T-helper 1 cell treated with Interleukin-12 subunit alpha and Interleukin-12 subunit beta and Interleukin-4 antibody, amounts not matched to agents 30 μg/mL and 1 μg/mL, for 36 hours (primary cell): Measurements from ENCODE around the gene CDH16.

Source experiments
- H3K27ac Mint-ChIP-seq: one replicate; pipeline ENCODE4 v1.8.0; 2021; ENCODE audit warnings: mild to moderate bottlenecking, mixed read lengths
- H3K27me3 Mint-ChIP-seq: one replicate; pipeline ENCODE4 v1.8.0; 2021; ENCODE audit warnings: low read depth, mixed read lengths
- H3K36me3 Mint-ChIP-seq: one replicate; pipeline ENCODE4 v1.8.0; 2021; ENCODE audit warnings: low read depth, mixed read lengths
- H3K4me1 Mint-ChIP-seq: one replicate; pipeline ENCODE4 v1.8.0; 2021; ENCODE audit warnings: low read depth, mixed read lengths
- H3K4me3 Mint-ChIP-seq: one replicate; pipeline ENCODE4 v1.8.0; 2021; ENCODE audit warnings: mild to moderate bottlenecking, moderate library complexity, mixed read lengths
- H3K9me3 Mint-ChIP-seq: one replicate; pipeline ENCODE4 v1.8.0; 2021; ENCODE audit warnings: mixed read lengths

The CDH16 gene

DNA sequence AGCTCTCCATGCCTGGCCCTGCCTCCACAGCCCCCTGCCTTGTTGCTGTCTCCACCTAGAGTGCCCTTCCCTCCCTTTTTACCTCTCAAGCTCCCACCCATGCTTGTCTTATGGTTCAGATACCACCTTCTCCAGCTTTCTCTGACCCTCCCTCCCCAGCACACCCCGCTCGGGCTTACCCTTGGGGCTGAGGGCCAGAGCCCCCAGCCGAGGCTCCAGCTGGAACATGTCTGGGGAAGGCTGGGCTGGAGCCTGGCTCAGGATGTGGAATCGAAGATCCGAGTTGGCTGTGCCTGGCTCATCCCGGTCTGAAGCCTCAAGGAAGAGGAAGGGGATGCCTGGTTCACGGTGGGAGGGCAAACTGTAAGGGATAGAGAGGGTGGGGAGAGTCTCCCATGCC lies 3.6 kb downstream of the CDH16 start:
- no peaks in the 10 kb centered on the region for H3K36me3 Mint-ChIP-seq
- H3K4me3 Mint-ChIP-seq = no peak overlapping the region
- peaks cover 4% of the 10 kb centered on the region for H3K27me3 Mint-ChIP-seq
- H3K4me1 Mint-ChIP-seq = no peaks in the 10 kb centered on the region
- no peaks in the 10 kb centered on the region for H3K9me3 Mint-ChIP-seq
- no peak overlapping the region for H3K27ac Mint-ChIP-seq

DNA sequence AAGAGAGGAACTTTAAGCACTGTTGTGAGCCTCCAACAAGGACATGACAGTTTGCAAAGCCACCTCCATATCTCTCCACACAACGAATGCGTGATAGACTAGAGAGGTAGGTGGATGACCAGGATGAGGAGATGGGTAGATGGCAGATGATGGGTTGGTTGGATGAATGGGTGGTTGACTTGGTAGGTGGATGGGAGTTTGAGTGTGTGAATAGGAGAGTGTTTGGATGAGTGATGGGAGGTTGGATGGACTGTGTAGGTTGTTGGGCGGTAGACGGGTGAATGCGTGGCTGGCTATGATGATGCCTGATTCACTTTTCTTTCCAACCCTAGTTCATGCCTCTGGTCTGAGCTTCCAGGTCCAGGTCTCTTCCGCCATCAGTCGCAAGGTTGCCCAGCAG lies 4.1 kb downstream of the CDH16 start:
- Mint-ChIP-seq H3K27ac (no peak overlapping the region), H3K36me3 (no peaks in the 10 kb centered on the region), H3K4me1 (no peaks in the 10 kb centered on the region), H3K9me3 (no peaks in the 10 kb centered on the region), H3K27me3 (peaks cover 4% of the 10 kb centered on the region), H3K4me3 (no peak overlapping the region)

GRCh38 chr16:66913711-66914110 lies 5.0 kb downstream of the CDH16 start:
- no peaks in the 10 kb centered on the region for H3K4me1 Mint-ChIP-seq
- H3K4me3 Mint-ChIP-seq = no peak overlapping the region
- no peaks in the 10 kb centered on the region for H3K36me3 Mint-ChIP-seq
- H3K27ac Mint-ChIP-seq = no peak overlapping the region
- no peaks in the 10 kb centered on the region for H3K9me3 Mint-ChIP-seq
- peaks cover 4% of the 10 kb centered on the region for H3K27me3 Mint-ChIP-seq

GRCh38 chr16:66913081-66913480 lies 5.6 kb downstream of the CDH16 start:
- Mint-ChIP-seq H3K9me3 (no peaks in the 10 kb centered on the region), H3K36me3 (no peaks in the 10 kb centered on the region), H3K4me1 (no peaks in the 10 kb centered on the region), H3K27ac (no peak overlapping the region), H3K4me3 (no peak overlapping the region), H3K27me3 (peaks cover under 1% of the 10 kb centered on the region)

DNA sequence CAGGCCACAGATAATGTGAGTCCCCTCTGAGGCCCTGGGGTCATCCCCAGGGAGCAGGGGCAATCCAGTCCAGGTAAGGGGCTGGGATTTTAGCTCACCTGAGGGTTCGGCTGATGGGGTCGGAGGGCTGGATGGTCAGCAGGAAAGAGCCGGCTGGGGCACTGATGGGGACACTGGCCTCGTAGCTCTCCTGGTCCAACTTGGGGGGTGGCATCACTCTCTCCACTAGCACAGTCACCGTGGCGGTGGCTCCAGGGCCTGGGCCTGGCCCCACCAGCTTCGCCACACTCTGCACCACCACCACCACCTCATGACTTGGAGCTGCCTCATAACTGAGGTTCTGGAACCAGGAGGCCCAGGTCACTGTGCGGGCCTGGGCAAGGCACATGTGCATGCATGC lies 6.9 kb downstream of the CDH16 start:
- no peak overlapping the region for H3K27ac Mint-ChIP-seq
- H3K4me3 Mint-ChIP-seq = no peak overlapping the region
- H3K4me1 Mint-ChIP-seq = no peaks in the 10 kb centered on the region
- no peaks in the 10 kb centered on the region for H3K27me3 Mint-ChIP-seq
- no peaks in the 10 kb centered on the region for H3K36me3 Mint-ChIP-seq
- H3K9me3 Mint-ChIP-seq = no peaks in the 10 kb centered on the region

DNA sequence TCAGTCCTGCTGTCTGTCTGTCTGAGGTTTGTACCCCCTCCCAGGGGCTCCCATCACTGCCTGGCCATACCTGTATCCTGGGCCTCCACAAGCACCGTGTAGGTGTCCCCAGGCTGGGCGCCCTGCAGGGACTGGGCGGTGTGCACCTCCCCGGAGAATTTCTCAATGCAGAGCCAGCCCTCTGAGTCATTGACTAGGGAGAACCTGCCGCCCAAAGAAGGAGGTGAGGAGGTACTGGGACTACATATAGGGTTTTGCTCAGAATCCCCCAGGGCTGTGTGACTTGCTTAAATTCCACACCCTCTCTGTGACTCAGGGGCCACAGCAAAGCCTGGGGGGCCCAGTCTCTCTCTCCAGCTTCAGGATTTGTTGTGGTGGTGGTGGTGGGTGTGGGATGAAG lies 7.6 kb downstream of the CDH16 start:
- H3K27me3 Mint-ChIP-seq = no peaks in the 10 kb centered on the region
- H3K36me3 Mint-ChIP-seq = no peaks in the 10 kb centered on the region
- H3K4me1 Mint-ChIP-seq = peaks cover 5% of the 10 kb centered on the region
- H3K27ac Mint-ChIP-seq = no peak overlapping the region
- H3K9me3 Mint-ChIP-seq = no peaks in the 10 kb centered on the region
- no peak overlapping the region for H3K4me3 Mint-ChIP-seq

DNA sequence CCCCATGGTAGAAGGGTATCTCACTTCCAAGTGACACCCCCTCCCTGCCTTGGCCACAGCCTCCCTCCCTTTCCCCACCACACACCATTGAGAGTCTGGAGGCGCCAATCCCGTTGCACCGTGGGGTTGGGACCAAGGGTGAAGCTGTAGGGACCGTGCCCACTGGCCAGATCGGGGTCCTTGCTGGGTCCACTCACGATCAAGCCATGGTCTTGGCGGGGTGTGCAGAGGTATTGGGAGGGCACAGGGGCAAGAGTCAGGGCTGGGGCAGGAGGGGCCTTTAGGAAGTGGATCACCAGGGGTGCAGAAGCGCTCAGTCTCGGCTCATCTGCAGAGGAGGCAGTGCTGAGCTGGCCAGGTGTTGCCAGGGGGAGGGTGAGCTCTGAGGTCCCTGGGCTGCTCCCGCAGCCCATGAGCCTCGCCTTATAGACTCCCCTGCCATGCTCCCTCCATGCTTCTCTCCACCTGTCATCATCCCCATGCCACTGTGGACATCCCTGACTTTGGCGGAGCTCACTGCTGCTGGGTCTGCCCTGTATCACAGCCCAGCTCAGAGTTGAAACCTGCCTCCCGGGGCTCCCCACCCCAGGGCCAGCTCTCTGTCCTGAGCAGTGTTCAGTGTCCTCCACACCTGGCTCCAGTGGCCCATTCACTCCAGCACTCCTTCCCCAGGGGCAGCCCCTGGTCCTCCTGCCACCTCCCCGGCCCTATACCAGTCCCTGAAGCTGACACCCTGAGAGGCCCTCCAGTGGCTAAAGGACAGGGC lies 8.3 kb downstream of the CDH16 start:
- Mint-ChIP-seq H3K4me1 (peaks cover 9% of the 10 kb centered on the region), H3K4me3 (no peak overlapping the region), H3K27ac (no peak overlapping the region), H3K27me3 (no peaks in the 10 kb centered on the region), H3K36me3 (no peaks in the 10 kb centered on the region), H3K9me3 (no peaks in the 10 kb centered on the region)

DNA sequence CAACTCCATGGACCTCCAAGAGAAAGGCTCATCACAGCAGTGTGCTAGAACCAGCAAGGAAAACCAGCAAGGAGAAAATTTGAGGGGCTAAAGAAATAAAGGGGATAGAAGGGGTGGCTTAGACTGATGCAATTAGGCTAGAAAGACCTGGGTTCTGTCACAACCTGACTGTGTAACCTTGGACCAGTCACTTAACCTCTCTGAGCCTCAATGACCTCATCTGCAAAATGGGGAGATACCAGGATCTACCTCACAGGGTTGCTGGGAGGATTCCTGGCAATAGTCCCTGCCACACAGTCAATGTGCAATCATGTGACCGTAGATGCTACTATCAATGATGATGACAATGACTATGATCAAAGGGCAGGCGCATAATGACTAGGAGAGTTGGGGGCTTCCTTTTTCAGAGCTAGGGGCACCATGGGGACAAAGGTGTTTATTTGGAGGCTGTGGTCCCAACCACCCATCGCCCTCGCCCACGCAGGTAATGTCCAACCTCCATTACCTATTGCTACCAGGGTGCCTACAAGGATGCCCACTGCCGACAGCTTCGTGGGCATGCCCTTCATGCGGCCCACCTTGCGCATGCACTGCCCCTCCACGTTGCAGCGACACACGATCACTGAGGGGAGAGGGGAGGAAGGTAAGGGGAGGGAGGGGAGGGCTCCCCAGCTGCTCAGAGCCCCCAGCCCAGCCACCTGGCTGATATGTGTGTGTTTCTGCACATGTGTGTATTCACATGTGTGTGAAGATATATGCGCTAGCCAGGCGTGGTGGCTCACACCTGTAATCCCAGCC lies 9.7 kb downstream of the CDH16 start:
- no peak overlapping the region for H3K4me3 Mint-ChIP-seq

DNA sequence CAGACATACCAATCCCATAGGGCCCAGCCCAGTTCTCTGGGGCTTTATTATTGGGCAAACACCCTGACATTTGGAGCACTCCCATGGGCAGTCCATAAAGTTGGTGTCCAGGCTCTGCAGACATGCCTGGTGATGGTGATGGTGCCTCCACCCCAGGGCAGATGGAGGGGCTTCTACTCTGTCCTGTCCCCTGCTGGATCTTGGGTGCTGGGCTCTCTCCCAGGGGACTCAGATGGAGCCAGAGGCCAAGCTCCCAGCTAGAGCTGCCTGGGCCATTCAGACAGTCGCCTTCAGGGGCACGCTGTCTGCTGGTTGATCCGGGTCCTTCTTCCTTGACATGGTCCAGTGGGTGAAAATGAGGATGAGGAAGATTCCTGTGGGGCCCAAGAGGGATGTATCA lies 10.6 kb downstream of the CDH16 start:
- Mint-ChIP-seq H3K9me3 (no peaks in the 10 kb centered on the region), H3K4me1 (peaks cover 9% of the 10 kb centered on the region), H3K36me3 (no peaks in the 10 kb centered on the region), H3K27ac (no peak overlapping the region), H3K4me3 (no peak overlapping the region), H3K27me3 (no peaks in the 10 kb centered on the region)

More for the DNA sequence above, 9.7 kb downstream of the CDH16 start:
- no peaks in the 10 kb centered on the region for H3K9me3 Mint-ChIP-seq
- H3K27ac Mint-ChIP-seq = no peak overlapping the region
- H3K27me3 Mint-ChIP-seq = no peaks in the 10 kb centered on the region
- no peaks in the 10 kb centered on the region for H3K36me3 Mint-ChIP-seq
- H3K4me1 Mint-ChIP-seq = peaks cover 9% of the 10 kb centered on the region

DNA sequence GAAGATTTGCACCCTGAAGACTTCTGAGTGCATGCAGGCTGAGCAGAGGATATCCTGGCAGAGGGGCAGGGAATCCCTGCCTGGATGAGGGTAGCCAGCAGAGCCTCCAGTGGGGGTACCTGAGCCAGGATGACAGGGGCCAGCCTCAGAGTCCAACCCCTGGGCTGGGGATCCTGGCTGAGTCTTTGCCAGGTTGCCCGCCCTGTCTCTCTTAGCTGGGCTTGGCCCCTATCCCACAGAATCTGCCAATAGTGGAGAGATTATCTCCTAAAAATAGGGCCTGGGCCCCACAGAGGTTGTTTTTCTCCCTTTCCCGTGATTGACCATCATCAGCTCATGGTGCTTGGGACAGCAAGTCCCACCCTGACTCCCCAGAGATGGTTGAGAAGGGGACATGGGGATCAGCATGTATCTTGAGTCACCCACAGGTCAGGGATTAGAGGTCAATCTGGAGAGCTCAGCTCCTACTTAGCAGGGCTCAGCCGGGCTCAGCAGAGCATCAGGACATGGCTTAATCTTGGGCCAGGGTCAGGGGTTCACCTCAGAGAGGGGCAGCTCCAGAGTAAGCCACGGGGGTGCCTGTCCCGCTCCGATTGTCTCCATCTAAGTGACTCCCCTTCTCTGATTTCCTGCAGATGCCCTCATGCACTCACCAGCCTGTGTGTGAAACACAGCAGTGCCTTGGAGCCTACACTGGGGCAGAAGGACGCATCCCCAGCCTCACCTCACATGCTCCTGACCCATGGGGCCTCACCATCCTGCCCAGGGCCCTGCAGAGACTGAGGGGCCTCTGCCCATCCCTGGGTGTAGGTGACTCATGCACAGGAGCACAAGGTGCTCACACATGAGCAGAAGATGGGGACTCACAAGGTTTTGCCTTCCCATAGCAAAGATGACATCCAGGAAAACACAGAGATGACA lies 11.5 kb downstream of the CDH16 start:
- H3K27me3 Mint-ChIP-seq = no peaks in the 10 kb centered on the region
- H3K27ac Mint-ChIP-seq = no peak overlapping the region
- H3K9me3 Mint-ChIP-seq = no peaks in the 10 kb centered on the region
- H3K4me1 Mint-ChIP-seq = peaks cover 9% of the 10 kb centered on the region
- H3K4me3 Mint-ChIP-seq = no peak overlapping the region
- no peaks in the 10 kb centered on the region for H3K36me3 Mint-ChIP-seq

- Mint-ChIP-seq H3K27ac (peak overlapping the region; percentile 62), H3K9me3 (no peaks in the 10 kb centered on the region), H3K4me1 (peaks cover 9% of the 10 kb centered on the region), H3K36me3 (no peaks in the 10 kb centered on the region), H3K27me3 (no peaks in the 10 kb centered on the region), H3K4me3 (no peak overlapping the region)
Measured at GRCh38 chr16:66905633-66906539, 12.8 kb downstream of the CDH16 start.

- Mint-ChIP-seq H3K4me3 (no peak overlapping the region), H3K36me3 (no peaks in the 10 kb centered on the region), H3K9me3 (no peaks in the 10 kb centered on the region), H3K27ac (no peak overlapping the region), H3K4me1 (peaks cover 9% of the 10 kb centered on the region), H3K27me3 (no peaks in the 10 kb centered on the region)
Measured at GRCh38 chr16:66904846-66905632, 13.6 kb downstream of the CDH16 start.

DNA sequence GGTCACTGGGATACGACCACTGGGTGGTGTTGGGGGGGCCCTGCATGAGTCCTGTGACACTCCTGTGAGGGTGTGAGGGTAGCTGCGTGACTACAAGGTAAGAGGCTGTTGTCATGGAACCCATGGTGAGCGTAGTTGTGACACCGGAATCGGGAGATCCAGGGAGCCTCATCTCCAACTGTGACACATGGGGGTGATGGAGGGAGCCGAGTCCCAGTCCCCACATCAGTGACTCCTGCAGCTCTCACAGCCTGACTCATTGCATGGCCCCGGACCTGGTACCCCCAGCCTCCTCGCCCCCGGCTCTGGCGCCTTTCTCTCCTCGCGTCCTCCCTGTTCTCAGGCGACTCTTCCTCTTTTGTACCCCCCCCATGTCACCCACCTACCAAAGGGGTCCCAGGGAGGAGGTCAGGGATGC lies 14.2 kb downstream of the CDH16 start:
- H3K4me1 Mint-ChIP-seq = peaks cover 9% of the 10 kb centered on the region
- H3K9me3 Mint-ChIP-seq = no peaks in the 10 kb centered on the region
- H3K27me3 Mint-ChIP-seq = no peaks in the 10 kb centered on the region
- no peaks in the 10 kb centered on the region for H3K36me3 Mint-ChIP-seq
- no peak overlapping the region for H3K27ac Mint-ChIP-seq
- no peak overlapping the region for H3K4me3 Mint-ChIP-seq
